ENCODE measurements around the gene OR7G3.

Gene OR7G3

GRCh38 chr19:9130965-9131364, 4.2 kb upstream of the OR7G3 start:
- Histone ChIP-seq H3K9ac (ENCODE audit: low read depth, low read length) (no peak overlapping the region), H3K27ac (ENCODE audit: low read length) (no peak overlapping the region), H2AFZ (ENCODE audit: low read depth, low read length) (no peak overlapping the region), H3K4me3 (ENCODE audit: low read depth in 1 of 2, low read length in 2 of 2) (no peak overlapping the region), H4K20me1 (ENCODE audit: insufficient read depth, low read length) (no peaks in the 10 kb centered on the region), H3K9me3 (ENCODE audit: insufficient read depth, low read length, severe bottlenecking) (no peaks in the 10 kb centered on the region), H3K36me3 (ENCODE audit: insufficient read depth, low read length) (no peaks in the 10 kb centered on the region), H3K27me3 (ENCODE audit: insufficient read depth, low read length, poor library complexity) (no peaks in the 10 kb centered on the region), H3K79me2 (ENCODE audit: insufficient read depth, low read length) (no peaks in the 10 kb centered on the region), H3K4me1 (ENCODE audit: insufficient read depth, low read length) (no peaks in the 10 kb centered on the region), H3K4me2 (ENCODE audit: insufficient read depth, low read length) (no peak overlapping the region)
- no peak for DNase-seq
- no peak for TF ChIP-seq EZH2 (IDR thresholded peaks at IDR 0.05; ENCODE audit: borderline replicate concordance, low read depth, low read length, severe bottlenecking)
- TF ChIP-seq, protein P1, sequence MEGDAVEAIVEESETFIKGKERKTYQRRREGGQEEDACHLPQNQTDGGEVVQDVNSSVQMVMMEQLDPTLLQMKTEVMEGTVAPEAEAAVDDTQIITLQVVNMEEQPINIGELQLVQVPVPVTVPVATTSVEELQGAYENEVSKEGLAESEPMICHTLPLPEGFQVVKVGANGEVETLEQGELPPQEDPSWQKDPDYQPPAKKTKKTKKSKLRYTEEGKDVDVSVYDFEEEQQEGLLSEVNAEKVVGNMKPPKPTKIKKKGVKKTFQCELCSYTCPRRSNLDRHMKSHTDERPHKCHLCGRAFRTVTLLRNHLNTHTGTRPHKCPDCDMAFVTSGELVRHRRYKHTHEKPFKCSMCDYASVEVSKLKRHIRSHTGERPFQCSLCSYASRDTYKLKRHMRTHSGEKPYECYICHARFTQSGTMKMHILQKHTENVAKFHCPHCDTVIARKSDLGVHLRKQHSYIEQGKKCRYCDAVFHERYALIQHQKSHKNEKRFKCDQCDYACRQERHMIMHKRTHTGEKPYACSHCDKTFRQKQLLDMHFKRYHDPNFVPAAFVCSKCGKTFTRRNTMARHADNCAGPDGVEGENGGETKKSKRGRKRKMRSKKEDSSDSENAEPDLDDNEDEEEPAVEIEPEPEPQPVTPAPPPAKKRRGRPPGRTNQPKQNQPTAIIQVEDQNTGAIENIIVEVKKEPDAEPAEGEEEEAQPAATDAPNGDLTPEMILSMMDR (IDR thresholded peaks at IDR 0.05; ENCODE audit: borderline replicate concordance, extremely low read depth, low read length, poor library complexity, severe bottlenecking): no peak
- peak; percentile 71 for ATAC-seq (ENCODE audit: insufficient read depth, low read depth)

DNA sequence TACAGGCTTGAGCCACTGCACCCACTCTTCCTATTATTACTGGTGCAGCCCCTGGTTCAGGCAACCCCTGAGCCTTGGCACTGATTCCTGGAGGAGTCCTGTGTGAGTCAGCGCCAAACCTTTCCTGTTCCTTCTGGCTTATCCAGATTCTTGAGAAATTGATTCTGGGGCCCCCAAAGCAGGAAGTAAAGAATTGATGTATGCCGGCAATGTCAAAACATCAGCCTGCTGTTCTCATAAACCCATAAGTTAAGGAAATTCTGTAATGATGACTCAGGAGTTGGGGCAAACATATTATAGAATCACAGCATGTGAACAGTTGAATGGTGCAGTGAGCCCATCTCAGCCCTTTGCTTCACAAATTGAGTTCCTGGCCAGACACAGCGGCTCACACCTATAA, 1.4 kb upstream of the OR7G3 start:
- Histone ChIP-seq H3K27ac (ENCODE audit: low read length) (no peak overlapping the region), H3K4me2 (ENCODE audit: insufficient read depth, low read length) (no peak overlapping the region), H3K79me2 (ENCODE audit: insufficient read depth, low read length) (no peaks in the 10 kb centered on the region), H3K4me3 (ENCODE audit: low read depth in 1 of 2, low read length in 2 of 2) (no peak overlapping the region), H3K9me3 (ENCODE audit: insufficient read depth, low read length, severe bottlenecking) (no peaks in the 10 kb centered on the region), H3K9ac (ENCODE audit: low read depth, low read length) (no peak overlapping the region), H3K4me1 (ENCODE audit: insufficient read depth, low read length) (no peaks in the 10 kb centered on the region), H3K27me3 (ENCODE audit: insufficient read depth, low read length, poor library complexity) (no peaks in the 10 kb centered on the region), H2AFZ (ENCODE audit: low read depth, low read length) (no peak overlapping the region), H3K36me3 (ENCODE audit: insufficient read depth, low read length) (no peaks in the 10 kb centered on the region), H4K20me1 (ENCODE audit: insufficient read depth, low read length) (no peaks in the 10 kb centered on the region)
- TF ChIP-seq, protein P1 (IDR thresholded peaks at IDR 0.05; ENCODE audit: borderline replicate concordance, extremely low read depth, low read length, poor library complexity, severe bottlenecking): no peak
- TF ChIP-seq EZH2 (IDR thresholded peaks at IDR 0.05; ENCODE audit: borderline replicate concordance, low read depth, low read length, severe bottlenecking): no peak
- DNase-seq (no peak), ATAC-seq (ENCODE audit: insufficient read depth, low read depth) (no peak)

DNA sequence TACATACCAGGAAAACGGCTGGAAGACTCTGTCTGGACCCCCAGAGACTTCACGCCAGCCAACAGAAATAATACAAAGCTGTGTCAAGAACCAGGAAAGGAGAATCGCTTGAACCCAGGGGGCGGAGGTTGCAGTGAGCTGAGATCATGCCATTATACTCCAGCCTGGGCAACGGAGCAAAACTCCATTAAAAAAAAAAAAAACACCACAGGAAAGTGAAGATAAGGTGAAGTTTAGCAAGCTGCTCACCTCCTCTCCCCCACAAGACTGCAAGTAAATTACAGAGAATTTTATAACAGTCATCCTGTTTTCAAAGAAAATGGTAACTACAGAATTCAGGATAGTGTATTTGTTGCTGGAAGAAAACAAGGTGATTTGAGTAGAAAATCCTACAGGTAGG, 10.2 kb downstream of the OR7G3 start:
- no peak for TF ChIP-seq EZH2 (IDR thresholded peaks at IDR 0.05; ENCODE audit: borderline replicate concordance, low read depth, low read length, severe bottlenecking)

DNA sequence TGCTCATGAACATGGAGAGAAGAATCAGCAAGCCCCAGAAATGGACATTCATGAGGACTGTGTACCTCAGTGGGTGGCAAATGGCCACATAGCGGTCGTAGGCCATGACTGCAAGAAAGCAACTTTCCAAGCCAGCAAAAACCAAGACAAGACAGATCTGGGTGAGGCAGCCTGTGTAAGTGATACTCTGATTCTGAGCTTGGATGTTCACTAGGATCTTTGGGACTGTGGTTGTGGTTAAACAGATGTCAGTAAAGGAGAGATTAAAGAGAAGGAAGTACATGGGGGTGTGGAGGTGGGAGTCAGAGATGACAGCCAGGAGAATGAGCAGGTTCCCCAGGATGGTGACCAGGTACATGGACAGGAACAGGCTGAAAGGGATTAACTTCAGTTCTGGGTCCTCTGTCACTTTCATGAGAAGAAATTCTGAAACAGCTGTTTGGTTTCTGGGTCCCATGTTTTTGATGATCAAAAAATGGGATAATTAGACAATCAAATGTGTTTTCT, 11.4 kb downstream of the OR7G3 start, which contains the start of gene OR7G1:
Gene OR7G1 (minus strand): TSS at position 457 of the 507 bp plus-strand sequence. CDS start 0 bp downstream, at position 457.
- no peaks in the 10 kb centered on the region for H3K4me1 ChIP-seq (ENCODE audit: insufficient read depth, low read length)
- TF ChIP-seq, protein P1 (IDR thresholded peaks at IDR 0.05; ENCODE audit: borderline replicate concordance, extremely low read depth, low read length, poor library complexity, severe bottlenecking): no peak
- no peak for TF ChIP-seq EZH2 (IDR thresholded peaks at IDR 0.05; ENCODE audit: borderline replicate concordance, low read depth, low read length, severe bottlenecking)
- H3K79me2 ChIP-seq (ENCODE audit: insufficient read depth, low read length): no peaks in the 10 kb centered on the region
- ATAC-seq (ENCODE audit: insufficient read depth, low read depth) (peak; percentile 37; the same call in 2 of the 3 replicates), DNase-seq (no peak)
- H3K27ac ChIP-seq (ENCODE audit: low read length): no peak within 1 kb of the TSS
- no peaks in the 10 kb centered on the region for H3K36me3 ChIP-seq (ENCODE audit: insufficient read depth, low read length)
- H3K9me3 ChIP-seq (ENCODE audit: insufficient read depth, low read length, severe bottlenecking): no peaks in the 10 kb centered on the region
- no peak within 1 kb of the TSS for H3K4me2 ChIP-seq (ENCODE audit: insufficient read depth, low read length)
- no peak within 1 kb of the TSS for H3K9ac ChIP-seq (ENCODE audit: low read depth, low read length)
- no peaks in the 10 kb centered on the region for H4K20me1 ChIP-seq (ENCODE audit: insufficient read depth, low read length)
- no peaks in the 10 kb centered on the region for H3K27me3 ChIP-seq (ENCODE audit: insufficient read depth, low read length, poor library complexity)
- no peak within 1 kb of the TSS for H2AFZ ChIP-seq (ENCODE audit: low read depth, low read length)
- H3K4me3 ChIP-seq (ENCODE audit: low read depth in 1 of 2, low read length in 2 of 2): no peak within 1 kb of the TSS

More for the DNA sequence above, 10.2 kb downstream of the OR7G3 start:
- Histone ChIP-seq H2AFZ (ENCODE audit: low read depth, low read length) (no peak overlapping the region), H4K20me1 (ENCODE audit: insufficient read depth, low read length) (no peaks in the 10 kb centered on the region), H3K36me3 (ENCODE audit: insufficient read depth, low read length) (no peaks in the 10 kb centered on the region), H3K4me2 (ENCODE audit: insufficient read depth, low read length) (no peak overlapping the region), H3K27me3 (ENCODE audit: insufficient read depth, low read length, poor library complexity) (no peaks in the 10 kb centered on the region), H3K27ac (ENCODE audit: low read length) (no peak overlapping the region), H3K9me3 (ENCODE audit: insufficient read depth, low read length, severe bottlenecking) (no peaks in the 10 kb centered on the region), H3K9ac (ENCODE audit: low read depth, low read length) (no peak overlapping the region), H3K4me3 (ENCODE audit: low read depth in 1 of 2, low read length in 2 of 2) (no peak overlapping the region), H3K4me1 (ENCODE audit: insufficient read depth, low read length) (no peaks in the 10 kb centered on the region), H3K79me2 (ENCODE audit: insufficient read depth, low read length) (no peaks in the 10 kb centered on the region)
- ATAC-seq (ENCODE audit: insufficient read depth, low read depth) (no peak), DNase-seq (no peak)
